Measurements from ENCODE around the gene TRIM17. TPM values are rescaled to one million over a fixed set of nuclear protein-coding genes. Genes with fewer than 3 reads are reported as not detected.

TRIM17 gene, protein sequence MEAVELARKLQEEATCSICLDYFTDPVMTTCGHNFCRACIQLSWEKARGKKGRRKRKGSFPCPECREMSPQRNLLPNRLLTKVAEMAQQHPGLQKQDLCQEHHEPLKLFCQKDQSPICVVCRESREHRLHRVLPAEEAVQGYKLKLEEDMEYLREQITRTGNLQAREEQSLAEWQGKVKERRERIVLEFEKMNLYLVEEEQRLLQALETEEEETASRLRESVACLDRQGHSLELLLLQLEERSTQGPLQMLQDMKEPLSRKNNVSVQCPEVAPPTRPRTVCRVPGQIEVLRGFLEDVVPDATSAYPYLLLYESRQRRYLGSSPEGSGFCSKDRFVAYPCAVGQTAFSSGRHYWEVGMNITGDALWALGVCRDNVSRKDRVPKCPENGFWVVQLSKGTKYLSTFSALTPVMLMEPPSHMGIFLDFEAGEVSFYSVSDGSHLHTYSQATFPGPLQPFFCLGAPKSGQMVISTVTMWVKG
- polyA plus RNA-seq = 0.14 to 0.53 TPM (median 0.24 TPM) in 3 replicates
- polyA plus RNA-seq (2011; ENCODE audit: low read depth) = 1.7 TPM
- polyA plus RNA-seq (2011; cell fraction: cytosol; rRNA removed) = 0.13 TPM in 2 replicates
- polyA plus RNA-seq (2011; cell fraction: nucleus; rRNA removed) = 2.2 and 2.3 TPM in 2 replicates
- 0.18 and 1.6 TPM in 2 replicates for polyA plus RNA-seq (2012; ENCODE audit: low replicate concordance)
- 0.32 to 1.4 TPM (median 0.43 TPM) in 3 replicates for polyA minus RNA-seq
- polyA minus RNA-seq (2011; cell fraction: cytosol; rRNA and poly(A)+ RNA removed) = not detected
- polyA minus RNA-seq (2011; cell fraction: nucleus; rRNA and poly(A)+ RNA removed) = 0.63 and 0.78 TPM in 2 replicates

DNA sequence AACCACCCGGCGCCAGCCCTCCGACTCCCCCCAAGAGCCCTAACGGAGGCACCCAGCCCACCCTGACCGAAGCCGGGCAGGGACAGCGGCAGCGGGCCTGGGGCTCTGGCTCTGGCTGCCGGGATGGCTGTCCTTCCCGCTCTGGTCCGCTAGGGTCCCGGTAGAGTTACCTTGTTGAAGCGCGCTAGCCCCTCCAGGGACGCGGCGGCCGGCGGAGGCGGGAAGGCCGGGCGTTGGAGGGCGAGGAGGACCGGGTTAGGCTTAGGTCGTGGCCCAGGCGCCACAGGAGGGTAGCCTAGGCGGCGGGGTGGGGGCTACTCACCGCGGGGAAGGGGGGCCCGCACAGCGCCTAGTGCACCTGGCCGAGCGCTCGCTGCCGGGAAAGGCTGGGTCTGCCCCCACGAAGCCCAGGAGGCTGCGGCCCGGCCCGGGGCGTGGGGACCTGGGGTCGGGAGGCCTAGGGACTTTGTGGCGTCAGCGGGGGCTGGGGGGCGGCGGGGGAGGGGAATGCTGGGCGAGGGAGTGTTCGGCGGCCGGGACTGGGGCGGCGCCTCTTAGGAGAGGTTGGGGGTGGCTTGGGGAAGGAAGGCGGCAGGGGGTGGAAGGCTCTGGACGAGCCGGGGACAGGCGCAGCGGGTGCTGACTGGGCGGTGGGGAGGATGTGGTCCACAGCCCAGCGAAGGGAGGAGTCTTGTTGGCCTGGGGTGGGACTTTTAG lies at the start of gene TRIM17:
Gene TRIM17 (minus strand): TSS at position 645 of the 717 bp plus-strand sequence. CDS start 1,789 bp downstream, outside the sequence.
- no peaks in the 10 kb centered on the region for H4K20me1 ChIP-seq (ENCODE audit: control insufficient read depth, extremely low read depth, insufficient read depth, low read length)
- no peaks in the 10 kb centered on the region for H3K79me2 ChIP-seq (ENCODE audit: control insufficient read depth, insufficient read depth, low read length)
- dilution Hi-C loops (cut with MboI; ENCODE audit: extremely low pct_ligation_motif_present, low sequenced_read_pairs) = no loop called here
- no peaks in the 10 kb centered on the region for H3K9me3 ChIP-seq (ENCODE audit: control insufficient read depth, low read depth, low read length)
- peaks cover 21% of the 10 kb centered on the region for H3K4me1 ChIP-seq (ENCODE audit: control insufficient read depth, extremely low read depth, insufficient read depth, low read length)
- DNase-seq (ENCODE audit: low read depth, low spot score) (no peak), FAIRE-seq (no peak)
- peak within 1 kb of the TSS; percentile 79 for H3K4me2 ChIP-seq (ENCODE audit: control insufficient read depth, extremely low read depth, insufficient read depth, low read depth, low read length)
- TF ChIP-seq, protein P1, sequence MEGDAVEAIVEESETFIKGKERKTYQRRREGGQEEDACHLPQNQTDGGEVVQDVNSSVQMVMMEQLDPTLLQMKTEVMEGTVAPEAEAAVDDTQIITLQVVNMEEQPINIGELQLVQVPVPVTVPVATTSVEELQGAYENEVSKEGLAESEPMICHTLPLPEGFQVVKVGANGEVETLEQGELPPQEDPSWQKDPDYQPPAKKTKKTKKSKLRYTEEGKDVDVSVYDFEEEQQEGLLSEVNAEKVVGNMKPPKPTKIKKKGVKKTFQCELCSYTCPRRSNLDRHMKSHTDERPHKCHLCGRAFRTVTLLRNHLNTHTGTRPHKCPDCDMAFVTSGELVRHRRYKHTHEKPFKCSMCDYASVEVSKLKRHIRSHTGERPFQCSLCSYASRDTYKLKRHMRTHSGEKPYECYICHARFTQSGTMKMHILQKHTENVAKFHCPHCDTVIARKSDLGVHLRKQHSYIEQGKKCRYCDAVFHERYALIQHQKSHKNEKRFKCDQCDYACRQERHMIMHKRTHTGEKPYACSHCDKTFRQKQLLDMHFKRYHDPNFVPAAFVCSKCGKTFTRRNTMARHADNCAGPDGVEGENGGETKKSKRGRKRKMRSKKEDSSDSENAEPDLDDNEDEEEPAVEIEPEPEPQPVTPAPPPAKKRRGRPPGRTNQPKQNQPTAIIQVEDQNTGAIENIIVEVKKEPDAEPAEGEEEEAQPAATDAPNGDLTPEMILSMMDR (optimal IDR thresholded peaks at IDR 0.05 in 1 of 3, IDR thresholded peaks at IDR 0.05 in 1 of 3, conservative IDR thresholded peaks at IDR 0.05 in 1 of 3; ENCODE audit: extremely low read depth in 1 of 3, insufficient read depth in 2 of 3, low read length in 3 of 3) = peak; percentile 26 to 54 (median 27)
- TF ChIP-seq EZH2 (IDR thresholded peaks at IDR 0.05; ENCODE audit: low read length) = peak; percentile 32
- peak within 1 kb of the TSS; percentile 47 to 67 (median 51) for H3K4me3 ChIP-seq (ENCODE audit: control insufficient read depth in 2 of 3, extremely low read depth in 1 of 3, insufficient read depth in 2 of 3, low read depth in 1 of 3, low read length in 3 of 3)
- H3K9me1 ChIP-seq (ENCODE audit: control insufficient read depth, extremely low read depth, insufficient read depth, low read length) = no peaks in the 10 kb centered on the region
- H3K36me3 ChIP-seq (ENCODE audit: control insufficient read depth in 2 of 2, extremely low read depth in 1 of 2, insufficient read depth in 2 of 2, low read length in 2 of 2) = peaks cover under 1 to 5% of the 10 kb centered on the region in 2 experiments
- H3K27ac ChIP-seq (ENCODE audit: control insufficient read depth, insufficient read depth, low read length) = peak within 1 kb of the TSS; percentile 46
- no peak within 1 kb of the TSS for H2AFZ ChIP-seq (ENCODE audit: control insufficient read depth, low read length)
- H3K27me3 ChIP-seq (ENCODE audit: control insufficient read depth, extremely low read depth, insufficient read depth, low read length) = no peaks in the 10 kb centered on the region
- peak within 1 kb of the TSS; percentile 47 for H3K9ac ChIP-seq (ENCODE audit: control insufficient read depth, extremely low read depth, insufficient read depth, low read length)

DNA sequence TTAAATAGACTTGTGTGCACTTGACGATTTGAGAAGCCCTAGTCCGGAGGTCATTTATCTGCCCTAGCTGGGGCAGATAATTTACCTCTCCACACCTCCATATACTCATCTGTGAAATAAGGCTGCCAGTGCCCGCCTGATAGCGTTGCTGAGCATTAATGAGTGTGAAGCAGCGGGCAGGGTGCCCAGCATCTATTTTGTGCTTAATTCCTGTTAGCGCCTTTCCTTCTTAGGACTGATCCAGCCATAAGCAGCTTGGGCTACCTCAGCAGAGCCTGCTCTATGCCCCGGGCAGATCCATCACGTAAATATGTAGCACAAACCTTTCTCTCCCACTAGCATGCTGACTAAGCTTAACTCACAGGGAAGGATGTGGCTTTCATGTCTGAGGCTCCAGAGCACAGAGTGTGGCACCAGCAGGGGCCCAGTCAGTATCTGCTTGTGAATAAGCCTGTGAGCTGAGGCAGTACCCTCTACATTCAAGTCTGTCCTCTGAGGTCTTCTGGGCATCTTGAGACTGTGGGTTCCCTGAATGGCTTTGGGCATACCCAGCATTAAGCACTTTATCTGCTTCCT lies 49.0 kb upstream of the TRIM17 start:
- dilution Hi-C loops (cut with MboI; ENCODE audit: extremely low pct_ligation_motif_present, low sequenced_read_pairs) = no loop called here
- no peak overlapping the region for H3K27ac ChIP-seq (ENCODE audit: control insufficient read depth, insufficient read depth, low read length)
- no peaks in the 10 kb centered on the region for H3K9me3 ChIP-seq (ENCODE audit: control insufficient read depth, low read depth, low read length)
- H3K79me2 ChIP-seq (ENCODE audit: control insufficient read depth, insufficient read depth, low read length) = no peaks in the 10 kb centered on the region
- H2AFZ ChIP-seq (ENCODE audit: control insufficient read depth, low read length) = no peak overlapping the region
- peaks cover 76% of the 10 kb centered on the region for H3K27me3 ChIP-seq (ENCODE audit: control insufficient read depth, extremely low read depth, insufficient read depth, low read length)
- peaks cover 4% of the 10 kb centered on the region for H3K4me1 ChIP-seq (ENCODE audit: control insufficient read depth, extremely low read depth, insufficient read depth, low read length)
- no peaks in the 10 kb centered on the region for H3K9me1 ChIP-seq (ENCODE audit: control insufficient read depth, extremely low read depth, insufficient read depth, low read length)
- TF ChIP-seq, protein P1 (optimal IDR thresholded peaks at IDR 0.05 in 1 of 3, IDR thresholded peaks at IDR 0.05 in 1 of 3, conservative IDR thresholded peaks at IDR 0.05 in 1 of 3; ENCODE audit: extremely low read depth in 1 of 3, insufficient read depth in 2 of 3, low read length in 3 of 3) = no peak
- no peak for TF ChIP-seq EZH2 (IDR thresholded peaks at IDR 0.05; ENCODE audit: low read length)
- no peak overlapping the region for H3K4me2 ChIP-seq (ENCODE audit: control insufficient read depth, extremely low read depth, insufficient read depth, low read depth, low read length)
- no peak for DNase-seq (ENCODE audit: low read depth, low spot score)
- H3K9ac ChIP-seq (ENCODE audit: control insufficient read depth, extremely low read depth, insufficient read depth, low read length) = no peak overlapping the region
- no peak for FAIRE-seq
- H3K4me3 ChIP-seq (ENCODE audit: control insufficient read depth in 2 of 3, extremely low read depth in 1 of 3, insufficient read depth in 2 of 3, low read depth in 1 of 3, low read length in 3 of 3) = no peak overlapping the region
- no peaks in the 10 kb centered on the region for H3K36me3 ChIP-seq (ENCODE audit: control insufficient read depth in 2 of 2, extremely low read depth in 1 of 2, insufficient read depth in 2 of 2, low read length in 2 of 2)
- H4K20me1 ChIP-seq (ENCODE audit: control insufficient read depth, extremely low read depth, insufficient read depth, low read length) = no peaks in the 10 kb centered on the region
